Keratinocyte (primary cell): ENCODE results near the gene MEGF8.

ENCODE experiments used
- EZH2 ChIP-seq: IDR thresholded peaks from one replicate; pipeline ENCODE4 v1.6.1; 2012; ENCODE audit warnings: inconsistent platforms, mild to moderate bottlenecking, low read length, moderate library complexity
- TF ChIP-seq, protein P1 (sequence below), 3 experiments: IDR thresholded peaks in 1 of 3; conservative IDR thresholded peaks in 1 of 3; optimal IDR thresholded peaks in 1 of 3; 2 replicates in 2 of 3; 3 replicates in 1 of 3; pipeline versions ENCODE3 to v1.5.1; 2011; ENCODE audit warnings: low read length in 3 of 3, mild to moderate bottlenecking in 3 of 3, moderate library complexity in 2 of 3, control low read depth in 1 of 3, inconsistent platforms in 1 of 3; ENCODE audit not compliant: insufficient read depth in 2 of 3; ENCODE audit errors: extremely low read depth in 1 of 3

- TF ChIP-seq, protein P1, sequence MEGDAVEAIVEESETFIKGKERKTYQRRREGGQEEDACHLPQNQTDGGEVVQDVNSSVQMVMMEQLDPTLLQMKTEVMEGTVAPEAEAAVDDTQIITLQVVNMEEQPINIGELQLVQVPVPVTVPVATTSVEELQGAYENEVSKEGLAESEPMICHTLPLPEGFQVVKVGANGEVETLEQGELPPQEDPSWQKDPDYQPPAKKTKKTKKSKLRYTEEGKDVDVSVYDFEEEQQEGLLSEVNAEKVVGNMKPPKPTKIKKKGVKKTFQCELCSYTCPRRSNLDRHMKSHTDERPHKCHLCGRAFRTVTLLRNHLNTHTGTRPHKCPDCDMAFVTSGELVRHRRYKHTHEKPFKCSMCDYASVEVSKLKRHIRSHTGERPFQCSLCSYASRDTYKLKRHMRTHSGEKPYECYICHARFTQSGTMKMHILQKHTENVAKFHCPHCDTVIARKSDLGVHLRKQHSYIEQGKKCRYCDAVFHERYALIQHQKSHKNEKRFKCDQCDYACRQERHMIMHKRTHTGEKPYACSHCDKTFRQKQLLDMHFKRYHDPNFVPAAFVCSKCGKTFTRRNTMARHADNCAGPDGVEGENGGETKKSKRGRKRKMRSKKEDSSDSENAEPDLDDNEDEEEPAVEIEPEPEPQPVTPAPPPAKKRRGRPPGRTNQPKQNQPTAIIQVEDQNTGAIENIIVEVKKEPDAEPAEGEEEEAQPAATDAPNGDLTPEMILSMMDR (optimal IDR thresholded peaks at IDR 0.05 in 1 of 3, IDR thresholded peaks at IDR 0.05 in 1 of 3, conservative IDR thresholded peaks at IDR 0.05 in 1 of 3; ENCODE audit: extremely low read depth in 1 of 3, insufficient read depth in 2 of 3, low read length in 3 of 3): peak; percentile 89 to 96 (median 90)
- no peak for TF ChIP-seq EZH2
These were observed at the start of gene MEGF8 for GRCh38 chr19:42325308-42325895.
